22Rv1 (cell line): ENCODE data around the gene PSMF1.

Experiments used
- CTCF ChIP-seq: fragments of 450-650 bp; IDR thresholded peaks from 2 replicates; pipeline ENCODE4 v1.5.1; 2017; ENCODE audit warnings: mild to moderate bottlenecking
- ZFX ChIP-seq: fragments of 450-650 bp; IDR thresholded peaks from 2 replicates; pipeline ENCODE4 v1.6.1; 2017; ENCODE audit warnings: antibody characterized with exemption, borderline replicate concordance

GRCh38 chr20:1184260-1184637, 65.8 kb downstream of the PSMF1 start:
- TF ChIP-seq CTCF (no peak), ZFX (no peak)
